Stimulated activated CD4-positive, alpha-beta T cell treated with anti-CD3 and anti-CD28 coated beads, TNF-alpha, amount 100 ng/mL, for 4 hours (primary cell): ENCODE data around the gene ADAMTS2.

Experiments used
- DNase-seq, 3 experiments: peaks; one replicate each; pipeline ENCODE4 v3.0.0-alpha.2; 2020; ENCODE audit warnings: low read depth in 3 of 3

ADAMTS2 gene

GRCh38 chr5:179371681-179372680, 26.7 kb upstream of the ADAMTS2 start:
- DNase-seq, result no peak

GRCh38 chr5:179371121-179371510, 25.9 kb upstream of the ADAMTS2 start:
- DNase-seq, result no peak

GRCh38 chr5:179370490-179371120, 25.3 kb upstream of the ADAMTS2 start:
- no peak for DNase-seq

- DNase-seq, result no peak
These were observed 24.2 kb upstream of the ADAMTS2 start for GRCh38 chr5:179369530-179369884.

GRCh38 chr5:179368806-179369529, 23.7 kb upstream of the ADAMTS2 start:
- DNase-seq, result no peak

- no peak for DNase-seq
These were observed 23.0 kb upstream of the ADAMTS2 start for GRCh38 chr5:179368126-179368805.

GRCh38 chr5:179367491-179367890, 22.2 kb upstream of the ADAMTS2 start:
- DNase-seq, result no peak

GRCh38 chr5:179362355-179362754, 17.1 kb upstream of the ADAMTS2 start:
- DNase-seq, result no peak

GRCh38 chr5:179361037-179361603, 15.9 kb upstream of the ADAMTS2 start:
- DNase-seq, result no peak

GRCh38 chr5:179357031-179357430, 11.8 kb upstream of the ADAMTS2 start:
- DNase-seq, result no peak

GRCh38 chr5:179355976-179356974, 11.0 kb upstream of the ADAMTS2 start:
- DNase-seq, result no peak

- DNase-seq, result no peak
These were observed 9.1 kb upstream of the ADAMTS2 start for GRCh38 chr5:179354305-179354882.

- no peak for DNase-seq
These were observed 3.6 kb upstream of the ADAMTS2 start for GRCh38 chr5:179348843-179349242.

- no peak for DNase-seq
These were observed 2.8 kb upstream of the ADAMTS2 start for GRCh38 chr5:179348011-179348530.

GRCh38 chr5:179347581-179347980, 2.3 kb upstream of the ADAMTS2 start:
- no peak for DNase-seq

GRCh38 chr5:179346875-179347274, 1.6 kb upstream of the ADAMTS2 start:
- DNase-seq, result no peak

- no peak for DNase-seq
These were observed 1.1 kb upstream of the ADAMTS2 start for GRCh38 chr5:179346401-179346800.

GRCh38 chr5:179345183-179345432, 153 bp downstream of the ADAMTS2 start:
- DNase-seq, result no peak

- no peak for DNase-seq
These were observed 654 bp downstream of the ADAMTS2 start for GRCh38 chr5:179344431-179345182.
